ENCODE results near the gene HSPB6.
"Not testable (repeated sequence)": the region's sequence is repeated elsewhere in the genome, so short reads cannot be mapped to it uniquely, and the experiment has no call there.

The HSPB6 gene

GRCh38 chr19:35756377-35757230, at the start of gene HSPB6:
Gene HSPB6 (minus strand): TSS chr19:35757029. CDS start chr19:35757008, 21 bp downstream.
- no peak for DNase-seq

GRCh38 chr19:35806597-35806996, 49.8 kb upstream of the HSPB6 start:
- no peak for DNase-seq

- peak; percentile 74 for DNase-seq
These were observed 48.8 kb upstream of the HSPB6 start for GRCh38 chr19:35805526-35806102.

- no peak for DNase-seq
These were observed 45.0 kb upstream of the HSPB6 start for GRCh38 chr19:35801828-35802227.

GRCh38 chr19:35797663-35798062, 40.8 kb upstream of the HSPB6 start:
- DNase-seq, result no peak

- DNase-seq, result no peak
These were observed 40.1 kb upstream of the HSPB6 start for GRCh38 chr19:35796645-35797542.

GRCh38 chr19:35795564-35795963, 38.7 kb upstream of the HSPB6 start:
- DNase-seq, result not testable (repeated sequence)

GRCh38 chr19:35793381-35794165, 36.7 kb upstream of the HSPB6 start:
- DNase-seq, result no peak

- no peak for DNase-seq
These were observed 36.1 kb upstream of the HSPB6 start for GRCh38 chr19:35792888-35793287.

- no peak for DNase-seq
These were observed 35.5 kb upstream of the HSPB6 start for GRCh38 chr19:35792312-35792711.

GRCh38 chr19:35791814-35792279, 35.0 kb upstream of the HSPB6 start:
- no peak for DNase-seq

GRCh38 chr19:35790981-35791813, 34.4 kb upstream of the HSPB6 start:
- DNase-seq, result no peak

- no peak for DNase-seq
These were observed 33.4 kb upstream of the HSPB6 start for GRCh38 chr19:35789978-35790944.

GRCh38 chr19:35789195-35789977, 32.6 kb upstream of the HSPB6 start:
- DNase-seq, result no peak

GRCh38 chr19:35788205-35788960, 31.6 kb upstream of the HSPB6 start:
- DNase-seq, result no peak

- DNase-seq, result no peak
These were observed 30.5 kb upstream of the HSPB6 start for GRCh38 chr19:35787227-35787799.

- DNase-seq, result peak; percentile 72
These were observed 29.7 kb upstream of the HSPB6 start for GRCh38 chr19:35786299-35787160.
